Fibroblast of lung (primary cell): ENCODE measurements around the gene TRIM39. TPM values are rescaled to one million over a fixed set of nuclear protein-coding genes. Genes with fewer than 3 reads are reported as not detected.

Experiments used
- DNase-seq, 2 donors: peaks; one replicate each; pipeline versions ENCODE4 v3.0.0 to v3.0.0-alpha.2; 2010; ENCODE audit warnings: low read depth in 2 of 2
- H2AFZ ChIP-seq: 2 replicates; pipeline ENCODE4 v1.5.1; 2012; ENCODE audit warnings: low read length, control low read depth, inconsistent platforms
- H3K27ac ChIP-seq: 2 replicates; pipeline ENCODE4 v1.5.1; 2011; ENCODE audit warnings: low read length, control low read depth; ENCODE audit not compliant: insufficient read depth
- H3K27me3 ChIP-seq: 2 replicates; pipeline ENCODE4 v1.5.1; 2011; ENCODE audit warnings: mild to moderate bottlenecking, low read length; ENCODE audit not compliant: control insufficient read depth, insufficient read depth
- H3K36me3 ChIP-seq: 2 replicates; pipeline ENCODE4 v1.5.1; 2011; ENCODE audit warnings: low read length; ENCODE audit not compliant: control insufficient read depth, insufficient read depth
- H3K4me1 ChIP-seq: 2 replicates; pipeline ENCODE4 v1.5.1; 2011; ENCODE audit warnings: low read length; ENCODE audit not compliant: control insufficient read depth, insufficient read depth; ENCODE audit errors: extremely low read depth
- H3K4me2 ChIP-seq: 2 replicates; pipeline ENCODE4 v1.5.1; 2011; ENCODE audit warnings: low read length, control low read depth; ENCODE audit not compliant: insufficient read depth; ENCODE audit errors: extremely low read depth
- H3K4me3 ChIP-seq, 4 experiments: fragments of 200-600 bp in 1 of 4; sonication (generic) in 1 of 4; replicated peaks in 1 of 4; 2 replicates each; pipeline ENCODE4 v1.5.1; 2011 to 2016; ENCODE audit warnings: low read length in 4 of 4, low read depth in 3 of 4, mild to moderate bottlenecking in 3 of 4, control low read depth in 2 of 4, inconsistent platforms in 1 of 4, mixed read lengths in 1 of 4; ENCODE audit not compliant: insufficient read depth in 1 of 4; ENCODE audit errors: control extremely low read depth in 1 of 4
- H3K79me2 ChIP-seq: 2 replicates; pipeline ENCODE4 v1.5.1; 2012; ENCODE audit warnings: mild to moderate bottlenecking, low read length, inconsistent platforms; ENCODE audit not compliant: control insufficient read depth, insufficient read depth
- H3K9ac ChIP-seq: 2 replicates; pipeline ENCODE4 v1.5.1; 2011; ENCODE audit warnings: mild to moderate bottlenecking, low read length, control low read depth; ENCODE audit not compliant: insufficient read depth
- H3K9me3 ChIP-seq: 2 replicates; pipeline ENCODE4 v1.5.1; 2012; ENCODE audit warnings: low read depth, low read length; ENCODE audit not compliant: control insufficient read depth, insufficient read depth
- H4K20me1 ChIP-seq: 2 replicates; pipeline ENCODE4 v1.5.1; 2011; ENCODE audit warnings: low read length; ENCODE audit not compliant: control insufficient read depth, insufficient read depth; ENCODE audit errors: extremely low read depth
- CTCF ChIP-seq, 2 donors: IDR thresholded peaks in 1 of 2; conservative IDR thresholded peaks in 1 of 2; 1 replicate in 1 of 2; 2 replicates in 1 of 2; pipeline ENCODE4 v1.5.1; 2011 to 2012; ENCODE audit warnings: low read length in 2 of 2, control low read depth in 1 of 2, inconsistent platforms in 1 of 2, low read depth in 1 of 2, mild to moderate bottlenecking in 1 of 2
- EZH2 ChIP-seq: IDR thresholded peaks from 2 replicates; pipeline ENCODE4 v1.5.1; 2012; ENCODE audit warnings: low read length, control low read depth, mild to moderate bottlenecking; ENCODE audit errors: missing control alignments
- polyA plus RNA-seq, 2 donors: library from polyadenylated mRNA; depleted of rRNA in 1 of 2; stranded (reverse) in 1 of 2; unstranded in 1 of 2; fragments of >200 nt; gene quantifications; 2 replicates each; pipeline ENCODE4 v1.2.1, GENCODE V29; 2011 to 2012; ENCODE audit warnings: missing spikeins in 1 of 2
- total RNA-seq: library from RNA; depleted of rRNA; stranded (reverse); fragments of >200 nt; gene quantifications from 2 replicates; pipeline ENCODE4 v1.2.1, GENCODE V29; 2014

The TRIM39 gene
- total and polyA plus RNA-seq, 2 donors (not counting 1 experiment from before 2014, with no cell fraction given) = 7.8 to 11.9 TPM

DNA sequence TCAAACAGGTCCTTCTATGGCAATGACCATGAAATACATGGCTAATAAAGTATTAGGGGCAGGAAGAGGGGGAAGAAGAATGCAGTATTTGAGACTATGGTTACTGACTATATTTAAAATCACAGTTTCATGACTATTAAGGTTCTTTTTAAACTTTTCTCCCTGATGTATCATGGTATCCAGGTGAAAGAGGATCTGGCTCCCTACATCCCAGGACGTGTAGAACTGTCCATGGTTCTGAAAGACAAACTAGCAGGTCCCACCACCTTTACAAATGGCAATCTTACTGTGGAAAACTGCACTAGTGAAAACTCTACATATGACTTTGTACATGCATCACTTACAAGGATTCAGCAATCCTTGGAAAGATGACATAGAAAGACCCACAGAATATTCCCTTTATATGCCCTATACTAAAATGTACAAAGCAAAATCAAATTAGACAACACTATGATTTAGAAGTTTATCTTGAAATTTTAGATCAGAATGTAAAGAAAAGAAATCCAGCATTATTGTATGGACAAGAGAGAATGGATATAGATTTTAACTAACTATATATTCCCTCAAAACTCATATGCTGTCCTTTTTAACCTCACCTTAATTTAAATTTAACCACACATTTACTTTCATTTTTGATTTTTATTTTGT, 51.7 kb downstream of the TRIM39 start:
- Histone ChIP-seq H3K9me3 (no peaks in the 10 kb centered on the region), H3K27me3 (peaks cover 4% of the 10 kb centered on the region), H4K20me1 (peaks cover 3% of the 10 kb centered on the region), H3K4me2 (no peak overlapping the region), H3K36me3 (no peaks in the 10 kb centered on the region), H3K27ac (no peak overlapping the region), H2AFZ (no peak overlapping the region), H3K9ac (no peak overlapping the region), H3K4me1 (no peaks in the 10 kb centered on the region), H3K79me2 (no peaks in the 10 kb centered on the region), H3K4me3 (no peak overlapping the region)
- peak; percentile 12 to 28 for DNase-seq
- no peak for TF ChIP-seq CTCF (conservative IDR thresholded peaks at IDR 0.05 in 1 of 2, IDR thresholded peaks at IDR 0.05 in 1 of 2; ENCODE audit: low read depth in 1 of 2, low read length in 2 of 2)

DNA sequence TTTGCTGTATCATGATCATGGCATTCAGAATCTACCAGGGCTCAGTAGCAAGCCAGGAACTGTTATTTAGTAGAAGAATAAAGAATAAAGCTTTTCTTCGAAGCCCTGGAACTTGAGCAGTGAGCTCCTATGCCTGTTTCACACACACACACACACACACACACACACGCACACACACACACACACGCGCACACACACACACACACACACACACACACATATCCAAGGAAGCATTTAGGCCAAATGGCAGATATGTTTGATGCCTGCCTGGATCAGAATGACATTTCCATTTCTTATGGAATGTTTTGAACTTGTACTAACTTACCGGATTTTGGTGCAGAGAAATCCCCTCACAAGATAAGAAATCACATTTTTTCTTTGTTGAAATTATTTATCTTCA, 53.7 kb downstream of the TRIM39 start:
- no peak overlapping the region for H2AFZ ChIP-seq
- H3K9ac ChIP-seq = no peak overlapping the region
- H3K4me2 ChIP-seq = no peak overlapping the region
- no peak for DNase-seq
- H3K27me3 ChIP-seq = no peaks in the 10 kb centered on the region
- H4K20me1 ChIP-seq = peaks cover 2% of the 10 kb centered on the region
- H3K4me1 ChIP-seq = no peaks in the 10 kb centered on the region
- no peaks in the 10 kb centered on the region for H3K36me3 ChIP-seq
- no peak overlapping the region for H3K4me3 ChIP-seq
- H3K79me2 ChIP-seq = no peaks in the 10 kb centered on the region
- no peak overlapping the region for H3K27ac ChIP-seq
- TF ChIP-seq EZH2 (no peak), CTCF (conservative IDR thresholded peaks at IDR 0.05 in 1 of 2, IDR thresholded peaks at IDR 0.05 in 1 of 2; ENCODE audit: low read depth in 1 of 2, low read length in 2 of 2) (no peak)
- no peaks in the 10 kb centered on the region for H3K9me3 ChIP-seq

DNA sequence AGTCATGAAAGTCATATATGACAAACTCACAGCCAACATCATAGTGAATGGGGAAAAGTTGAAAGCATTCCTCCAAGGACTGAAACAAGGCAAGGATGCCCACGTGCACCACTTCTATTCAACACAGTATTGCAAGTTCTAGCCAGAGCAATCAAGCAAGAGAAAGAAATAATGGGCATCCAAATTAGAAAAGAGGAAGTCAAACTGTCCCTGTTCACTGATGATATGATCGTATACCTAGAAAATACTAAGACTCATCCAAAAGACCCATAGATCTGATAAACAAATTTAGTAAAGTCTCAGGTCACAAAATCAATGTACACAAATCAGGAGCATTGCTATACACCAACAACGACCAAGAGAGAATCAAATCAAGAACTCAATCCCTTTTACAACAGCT, 59.4 kb downstream of the TRIM39 start:
- Histone ChIP-seq H2AFZ (no peak overlapping the region), H3K4me3 (no peak overlapping the region), H3K9ac (no peak overlapping the region), H4K20me1 (no peaks in the 10 kb centered on the region), H3K27me3 (peaks cover 4% of the 10 kb centered on the region), H3K36me3 (no peaks in the 10 kb centered on the region), H3K9me3 (no peaks in the 10 kb centered on the region), H3K4me2 (no peak overlapping the region), H3K27ac (no peak overlapping the region), H3K4me1 (no peaks in the 10 kb centered on the region), H3K79me2 (no peaks in the 10 kb centered on the region)
- TF ChIP-seq EZH2 (no peak), CTCF (conservative IDR thresholded peaks at IDR 0.05 in 1 of 2, IDR thresholded peaks at IDR 0.05 in 1 of 2; ENCODE audit: low read depth in 1 of 2, low read length in 2 of 2) (no peak)
- no peak for DNase-seq
